SK-N-SH (cell line): ENCODE data around the gene LAMB1. TPM values are rescaled to one million over a fixed set of nuclear protein-coding genes. Genes with fewer than 3 reads are reported as not detected.

Source experiments
- CTCF ChIA-PET: fragments of 300-600, 350-600 bp; formaldehyde crosslinking; extraction: SDS; loops from one replicate; lab custom pipeline; 2021; lab: Yijun Ruan, JAX
- POLR2A ChIA-PET: fragments of 350-600 bp; sonication (Branson Sonifier 250); formaldehyde crosslinking; extraction: SDS; loops from one replicate; lab custom pipeline; 2020; ENCODE audit warnings: antibody characterized with exemption, inconsistent platforms; lab: Yijun Ruan, JAX
- DNase-seq: peaks from one replicate; pipeline ENCODE4 v3.0.0; 2012
- H2AFZ ChIP-seq: fragments of 200-600 bp; sonication (generic); 2 replicates; pipeline ENCODE4 v1.8.1; 2016; ENCODE audit warnings: antibody characterized with exemption, mild to moderate bottlenecking, low read depth
- H3F3A ChIP-seq: fragments of 200-600 bp; sonication (generic); replicated peaks from 2 replicates; pipeline ENCODE3; 2016; ENCODE audit warnings: antibody characterized with exemption, mild to moderate bottlenecking; ENCODE audit not compliant: insufficient read depth
- H3K27ac ChIP-seq, 2 experiments: fragments of 200-500 bp in 1 of 2; fragments of 200-600 bp in 1 of 2; sonication (Bioruptor generic) in 1 of 2; sonication (generic), shearing (Covaris generic) in 1 of 2; 2 replicates each; pipeline versions ENCODE4 v1.5.1 to v1.6.1; 2014 to 2016; ENCODE audit warnings: low read depth in 2 of 2, inconsistent platforms in 1 of 2, low read length in 1 of 2, mild to moderate bottlenecking in 1 of 2, mixed read lengths in 1 of 2
- H3K27me3 ChIP-seq: fragments of 200-600 bp; sonication (generic), shearing (Covaris generic); 2 replicates; pipeline ENCODE4 v1.6.1; 2016; ENCODE audit warnings: mixed run types; ENCODE audit not compliant: insufficient read depth
- H3K36me3 ChIP-seq, 2 experiments: fragments of 200-500 bp in 1 of 2; fragments of 200-600 bp in 1 of 2; sonication (Bioruptor generic) in 1 of 2; sonication (generic) in 1 of 2; replicated peaks in 1 of 2; 2 replicates each; pipeline versions ENCODE3 to v1.5.1; 2014 to 2016; ENCODE audit warnings: low read length in 1 of 2, mild to moderate bottlenecking in 1 of 2; ENCODE audit not compliant: insufficient read depth in 2 of 2, control insufficient read depth in 1 of 2
- H3K4me1 ChIP-seq, 2 experiments: fragments of 200-500 bp in 1 of 2; fragments of 200-600 bp in 1 of 2; sonication (Bioruptor generic) in 1 of 2; sonication (generic), shearing (Covaris generic) in 1 of 2; 2 replicates each; pipeline versions ENCODE4 v1.5.1 to v1.6.1; 2014 to 2016; ENCODE audit warnings: low read depth in 1 of 2, low read length in 1 of 2, mixed run types in 1 of 2; ENCODE audit not compliant: insufficient read depth in 2 of 2, control insufficient read depth in 1 of 2
- H3K4me2 ChIP-seq: fragments of 200-600 bp; sonication (generic), shearing (Covaris generic); 2 replicates; pipeline ENCODE4 v1.6.1; 2017; ENCODE audit warnings: mixed run types
- H3K4me3 ChIP-seq, 2 experiments: fragments of 200-500 bp in 1 of 2; fragments of 200-600 bp in 1 of 2; sonication (Bioruptor generic) in 1 of 2; sonication (generic), shearing (Covaris generic) in 1 of 2; 2 replicates each; pipeline versions ENCODE4 v1.5.1 to v1.8.1; 2014 to 2016; ENCODE audit warnings: low read depth in 2 of 2, inconsistent platforms in 1 of 2, low read length in 1 of 2, mild to moderate bottlenecking in 1 of 2, mixed read lengths in 1 of 2, moderate library complexity in 1 of 2
- H3K79me2 ChIP-seq: fragments of 200-600 bp; sonication (generic); 2 replicates; pipeline ENCODE4 v1.8.1; 2017; ENCODE audit warnings: mild to moderate bottlenecking; ENCODE audit not compliant: insufficient read depth
- H3K9ac ChIP-seq: fragments of 200-600 bp; sonication (generic); 2 replicates; pipeline ENCODE4 v1.6.1; 2017; ENCODE audit warnings: mixed run types
- H3K9me2 ChIP-seq: fragments of 200-600 bp; sonication (generic); 2 replicates; pipeline ENCODE4 v1.6.1; 2017; ENCODE audit warnings: mixed run types
- H3K9me3 ChIP-seq: fragments of 200-600 bp; sonication (generic); 2 replicates; pipeline ENCODE4 v1.6.1; 2017; ENCODE audit warnings: mixed run types, mild to moderate bottlenecking, moderate library complexity
- H4K20me1 ChIP-seq: fragments of 200-600 bp; sonication (generic); 2 replicates; pipeline ENCODE4 v1.6.1; 2017; ENCODE audit warnings: mild to moderate bottlenecking, mixed run types; ENCODE audit not compliant: insufficient read depth
- EP300 ChIP-seq, 2 experiments: IDR thresholded peaks; 2 replicates each; pipeline versions ENCODE4 v1.4.0 to v1.6.1; 2012; ENCODE audit warnings: borderline replicate concordance in 1 of 2, low read depth in 1 of 2, low read length in 1 of 2
- EZH2phosphoT487 ChIP-seq: fragments of 200-600 bp; sonication (generic); IDR thresholded peaks from 2 replicates; pipeline ENCODE4 v1.6.1; 2017; ENCODE audit warnings: low read depth, mixed run types, mild to moderate bottlenecking, antibody characterized with exemption, moderate library complexity, borderline replicate concordance
- FOSL2 ChIP-seq: IDR thresholded peaks from 2 replicates; pipeline ENCODE4 v1.4.0; 2012; ENCODE audit warnings: low read depth, mild to moderate bottlenecking, moderate library complexity, borderline replicate concordance
- GABPA ChIP-seq: IDR thresholded peaks from 2 replicates; pipeline ENCODE4 v1.4.0; 2012; ENCODE audit warnings: low read depth, mild to moderate bottlenecking
- MEF2A ChIP-seq: IDR thresholded peaks from 2 replicates; pipeline ENCODE4 v1.4.0; 2012; ENCODE audit warnings: low read depth, borderline replicate concordance
- NFIC ChIP-seq: IDR thresholded peaks from 2 replicates; pipeline ENCODE4 v1.4.0; 2012; ENCODE audit warnings: borderline replicate concordance
- POLR2AphosphoS5 ChIP-seq: IDR thresholded peaks from 2 replicates; pipeline ENCODE4 v1.6.1; 2012; ENCODE audit warnings: low read depth, low read length
- RCOR1 ChIP-seq: fragments of 150-350 bp; IDR thresholded peaks from 2 replicates; pipeline ENCODE4 v1.6.1; 2017; ENCODE audit warnings: antibody characterized with exemption, low read length
- RFX5 ChIP-seq: IDR thresholded peaks from 2 replicates; pipeline ENCODE4 v1.6.1; 2012; ENCODE audit warnings: mild to moderate bottlenecking, improper control_type of control experiment, low read length
- RXRA ChIP-seq: IDR thresholded peaks from 2 replicates; pipeline ENCODE4 v1.4.0; 2012; ENCODE audit warnings: low read depth, mild to moderate bottlenecking, borderline replicate concordance
- SMC3 ChIP-seq: IDR thresholded peaks from 2 replicates; pipeline ENCODE4 v1.6.1; 2012; ENCODE audit warnings: low read depth, low read length, improper control_type of control experiment
- TAF1 ChIP-seq: IDR thresholded peaks from 2 replicates; pipeline ENCODE4 v1.6.1; 2012; ENCODE audit warnings: low read depth, mild to moderate bottlenecking, low read length, moderate library complexity, borderline replicate concordance
- TCF12 ChIP-seq: IDR thresholded peaks from 2 replicates; pipeline ENCODE4 v1.4.0; 2012
- TEAD4 ChIP-seq: IDR thresholded peaks from 2 replicates; pipeline ENCODE4 v1.4.0; 2012; ENCODE audit warnings: mild to moderate bottlenecking, borderline replicate concordance; ENCODE audit not compliant: insufficient read depth
- YY1 ChIP-seq: IDR thresholded peaks from 2 replicates; pipeline ENCODE4 v1.4.0; 2012; ENCODE audit warnings: low read depth, mild to moderate bottlenecking
- WGBS: methylation state at CpG from one replicate; pipeline ENCODE4 v1.1.6; 2017; ENCODE audit warnings: low lambda C conversion rate; 5-methylcytosine and 5-hydroxymethylcytosine counted together
- polyA plus RNA-seq, 3 experiments: library from polyadenylated mRNA; depleted of rRNA; stranded (reverse); fragments of >200 nt; gene quantifications; 2 replicates each; pipeline ENCODE4 v1.2.3, GENCODE V29; 2012
- TF ChIP-seq, protein P1 (sequence below): IDR thresholded peaks from 2 replicates; pipeline ENCODE4 v1.4.0; 2012; ENCODE audit warnings: low read depth, borderline replicate concordance
- TF ChIP-seq, protein P2 (sequence below): IDR thresholded peaks from 2 replicates; pipeline ENCODE4 v1.4.0; 2012; ENCODE audit warnings: low read depth, borderline replicate concordance
- TF ChIP-seq, protein P3 (sequence below): IDR thresholded peaks from 2 replicates; pipeline ENCODE4 v1.4.0; 2012; ENCODE audit warnings: low read depth
- TF ChIP-seq, protein P4 (sequence below): fragments of 150-350 bp; IDR thresholded peaks from 2 replicates; pipeline ENCODE4 v1.6.1; 2017; ENCODE audit warnings: antibody characterized with exemption, low read length, low read depth, borderline replicate concordance
- TF ChIP-seq, protein P5 (sequence below): fragments of 200-600 bp; sonication (generic); IDR thresholded peaks from 2 replicates; pipeline ENCODE4 v1.6.1; 2017; ENCODE audit warnings: antibody characterized with exemption, mild to moderate bottlenecking, moderate library complexity
- TF ChIP-seq, protein P6 (sequence below): fragments of 150-350 bp; IDR thresholded peaks from 2 replicates; pipeline ENCODE4 v1.6.1; 2016; ENCODE audit warnings: mild to moderate bottlenecking, low read depth, low read length

The LAMB1 gene
- polyA plus RNA-seq, 1 of the 3 experiments (the other 2 are of a cell fraction), result 435 TPM

DNA sequence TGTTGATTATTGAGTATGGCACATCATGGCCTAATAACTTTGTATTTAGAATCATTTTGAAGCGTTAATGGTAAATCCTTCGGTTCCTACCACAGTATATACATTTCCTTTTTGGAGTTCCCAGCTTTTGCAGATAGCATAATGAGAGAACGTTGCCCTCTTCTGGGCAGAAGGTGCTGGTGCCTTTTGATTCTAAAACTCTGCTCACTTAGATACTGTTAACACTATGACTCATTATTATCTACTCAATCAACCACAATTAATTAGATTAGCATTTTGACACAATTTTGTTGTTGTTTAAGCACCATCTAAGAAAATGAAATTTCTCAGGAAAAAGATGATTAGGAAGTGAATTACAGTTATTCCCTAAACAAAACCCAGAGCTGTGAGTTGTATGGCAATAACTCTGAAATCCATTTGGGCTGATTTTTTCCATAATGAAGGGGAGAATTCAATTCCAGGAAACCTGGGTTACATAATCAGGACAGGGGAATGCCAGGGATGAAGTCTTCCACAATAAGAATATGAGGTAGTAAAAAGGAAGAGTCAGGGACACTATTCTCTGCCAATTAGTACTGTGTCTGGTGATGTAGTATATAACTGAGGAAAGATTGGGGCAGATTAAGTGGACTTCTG, 123.4 kb downstream of the LAMB1 start (continued):
- TF ChIP-seq, protein P1, sequence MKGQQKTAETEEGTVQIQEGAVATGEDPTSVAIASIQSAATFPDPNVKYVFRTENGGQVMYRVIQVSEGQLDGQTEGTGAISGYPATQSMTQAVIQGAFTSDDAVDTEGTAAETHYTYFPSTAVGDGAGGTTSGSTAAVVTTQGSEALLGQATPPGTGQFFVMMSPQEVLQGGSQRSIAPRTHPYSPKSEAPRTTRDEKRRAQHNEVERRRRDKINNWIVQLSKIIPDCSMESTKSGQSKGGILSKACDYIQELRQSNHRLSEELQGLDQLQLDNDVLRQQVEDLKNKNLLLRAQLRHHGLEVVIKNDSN, result no peak
- TF ChIP-seq TCF12 (no peak), SMC3 (peak; percentile 83), TAF1 (no peak), MEF2A (no peak), GABPA (no peak), RXRA (no peak), EZH2phosphoT487 (no peak), RFX5 (no peak; the same call in 1 of the 2 replicates), POLR2AphosphoS5 (no peak), FOSL2 (peak; percentile 50), NFIC (0 out of 2 replicates have a peak, but pooled peaks have one; percentile 8), EP300 (IDR thresholded peaks at IDR 0.05; ENCODE audit: borderline replicate concordance in 1 of 2, low read depth in 1 of 2, low read length in 1 of 2) (no peak), TEAD4 (no peak)
- TF ChIP-seq, protein P2, sequence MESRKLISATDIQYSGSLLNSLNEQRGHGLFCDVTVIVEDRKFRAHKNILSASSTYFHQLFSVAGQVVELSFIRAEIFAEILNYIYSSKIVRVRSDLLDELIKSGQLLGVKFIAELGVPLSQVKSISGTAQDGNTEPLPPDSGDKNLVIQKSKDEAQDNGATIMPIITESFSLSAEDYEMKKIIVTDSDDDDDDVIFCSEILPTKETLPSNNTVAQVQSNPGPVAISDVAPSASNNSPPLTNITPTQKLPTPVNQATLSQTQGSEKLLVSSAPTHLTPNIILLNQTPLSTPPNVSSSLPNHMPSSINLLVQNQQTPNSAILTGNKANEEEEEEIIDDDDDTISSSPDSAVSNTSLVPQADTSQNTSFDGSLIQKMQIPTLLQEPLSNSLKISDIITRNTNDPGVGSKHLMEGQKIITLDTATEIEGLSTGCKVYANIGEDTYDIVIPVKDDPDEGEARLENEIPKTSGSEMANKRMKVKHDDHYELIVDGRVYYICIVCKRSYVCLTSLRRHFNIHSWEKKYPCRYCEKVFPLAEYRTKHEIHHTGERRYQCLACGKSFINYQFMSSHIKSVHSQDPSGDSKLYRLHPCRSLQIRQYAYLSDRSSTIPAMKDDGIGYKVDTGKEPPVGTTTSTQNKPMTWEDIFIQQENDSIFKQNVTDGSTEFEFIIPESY, result no peak
- TF ChIP-seq, protein P3, sequence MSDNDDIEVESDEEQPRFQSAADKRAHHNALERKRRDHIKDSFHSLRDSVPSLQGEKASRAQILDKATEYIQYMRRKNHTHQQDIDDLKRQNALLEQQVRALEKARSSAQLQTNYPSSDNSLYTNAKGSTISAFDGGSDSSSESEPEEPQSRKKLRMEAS, result no peak
- TF ChIP-seq, protein P4, sequence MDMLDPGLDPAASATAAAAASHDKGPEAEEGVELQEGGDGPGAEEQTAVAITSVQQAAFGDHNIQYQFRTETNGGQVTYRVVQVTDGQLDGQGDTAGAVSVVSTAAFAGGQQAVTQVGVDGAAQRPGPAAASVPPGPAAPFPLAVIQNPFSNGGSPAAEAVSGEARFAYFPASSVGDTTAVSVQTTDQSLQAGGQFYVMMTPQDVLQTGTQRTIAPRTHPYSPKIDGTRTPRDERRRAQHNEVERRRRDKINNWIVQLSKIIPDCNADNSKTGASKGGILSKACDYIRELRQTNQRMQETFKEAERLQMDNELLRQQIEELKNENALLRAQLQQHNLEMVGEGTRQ, result no peak

DNA sequence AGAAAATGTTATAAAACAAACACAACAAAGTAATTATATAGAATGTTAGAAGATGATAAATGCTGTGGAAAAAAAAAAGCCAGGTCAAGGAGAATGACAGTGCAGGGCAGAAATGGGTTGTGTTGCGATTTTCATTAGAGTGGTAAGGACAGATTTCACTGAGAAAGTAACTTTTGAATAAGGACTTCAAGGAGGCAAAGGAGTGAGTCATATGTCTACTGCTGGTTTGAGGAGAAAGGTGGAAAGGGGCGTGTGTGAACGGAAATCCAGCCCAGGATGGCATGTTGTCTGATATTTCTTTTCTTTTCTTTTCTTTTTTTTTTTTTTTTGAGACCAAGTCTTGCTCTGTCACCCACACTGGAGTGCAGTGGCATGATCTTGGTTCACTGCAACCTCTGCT, 124.3 kb downstream of the LAMB1 start:
- H3K27me3 ChIP-seq, result no peaks in the 10 kb centered on the region
- no peak overlapping the region for H3K4me2 ChIP-seq
- H2AFZ ChIP-seq, result no peak overlapping the region
- peaks cover 0 to 2% of the 10 kb centered on the region in 2 experiments; a peak in 1 of 4 replicates for H3K4me1 ChIP-seq
- 80% methylated on average over 3 of the region's 3 CpGs for WGBS
- DNase-seq, result no peak
- POLR2A ChIA-PET, result interaction anchor here (1.1 to 2.6 kb wide), 2 partner anchors 10 to 135 kb away, joined by 3 to 13 read pairs; partner anchors contain the start of gene CBLL1
- no peak overlapping the region for H3K27ac ChIP-seq
- no peaks in the 10 kb centered on the region for H3K36me3 ChIP-seq
- no peaks in the 10 kb centered on the region for H3K9me2 ChIP-seq
- H4K20me1 ChIP-seq, result no peaks in the 10 kb centered on the region
- no peaks in the 10 kb centered on the region for H3K9me3 ChIP-seq
- no peaks in the 10 kb centered on the region for H3K79me2 ChIP-seq
- no peak overlapping the region for H3K4me3 ChIP-seq
- H3K9ac ChIP-seq, result no peak overlapping the region
- H3F3A ChIP-seq, result peaks cover 8% of the 10 kb centered on the region
- TF ChIP-seq, protein P5, sequence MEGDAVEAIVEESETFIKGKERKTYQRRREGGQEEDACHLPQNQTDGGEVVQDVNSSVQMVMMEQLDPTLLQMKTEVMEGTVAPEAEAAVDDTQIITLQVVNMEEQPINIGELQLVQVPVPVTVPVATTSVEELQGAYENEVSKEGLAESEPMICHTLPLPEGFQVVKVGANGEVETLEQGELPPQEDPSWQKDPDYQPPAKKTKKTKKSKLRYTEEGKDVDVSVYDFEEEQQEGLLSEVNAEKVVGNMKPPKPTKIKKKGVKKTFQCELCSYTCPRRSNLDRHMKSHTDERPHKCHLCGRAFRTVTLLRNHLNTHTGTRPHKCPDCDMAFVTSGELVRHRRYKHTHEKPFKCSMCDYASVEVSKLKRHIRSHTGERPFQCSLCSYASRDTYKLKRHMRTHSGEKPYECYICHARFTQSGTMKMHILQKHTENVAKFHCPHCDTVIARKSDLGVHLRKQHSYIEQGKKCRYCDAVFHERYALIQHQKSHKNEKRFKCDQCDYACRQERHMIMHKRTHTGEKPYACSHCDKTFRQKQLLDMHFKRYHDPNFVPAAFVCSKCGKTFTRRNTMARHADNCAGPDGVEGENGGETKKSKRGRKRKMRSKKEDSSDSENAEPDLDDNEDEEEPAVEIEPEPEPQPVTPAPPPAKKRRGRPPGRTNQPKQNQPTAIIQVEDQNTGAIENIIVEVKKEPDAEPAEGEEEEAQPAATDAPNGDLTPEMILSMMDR, result no peak
- TF ChIP-seq GABPA (no peak), RXRA (no peak), RCOR1 (no peak), TEAD4 (no peak), YY1 (no peak)
- TF ChIP-seq, protein P1, result no peak
- TF ChIP-seq, protein P6, sequence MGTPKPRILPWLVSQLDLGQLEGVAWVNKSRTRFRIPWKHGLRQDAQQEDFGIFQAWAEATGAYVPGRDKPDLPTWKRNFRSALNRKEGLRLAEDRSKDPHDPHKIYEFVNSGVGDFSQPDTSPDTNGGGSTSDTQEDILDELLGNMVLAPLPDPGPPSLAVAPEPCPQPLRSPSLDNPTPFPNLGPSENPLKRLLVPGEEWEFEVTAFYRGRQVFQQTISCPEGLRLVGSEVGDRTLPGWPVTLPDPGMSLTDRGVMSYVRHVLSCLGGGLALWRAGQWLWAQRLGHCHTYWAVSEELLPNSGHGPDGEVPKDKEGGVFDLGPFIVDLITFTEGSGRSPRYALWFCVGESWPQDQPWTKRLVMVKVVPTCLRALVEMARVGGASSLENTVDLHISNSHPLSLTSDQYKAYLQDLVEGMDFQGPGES, result no peak
- TF ChIP-seq, protein P4, result no peak
- CTCF ChIA-PET, result interaction anchor here (0.6 to 11.3 kb wide), 54 partner anchors 8 to 1086 kb away, joined by 3 to 284 read pairs (median 4); partner anchors contain the start of genes BCAP29, CBLL1, DLD and GPR22
